ENCODE data around the gene CNN1.

DNA sequence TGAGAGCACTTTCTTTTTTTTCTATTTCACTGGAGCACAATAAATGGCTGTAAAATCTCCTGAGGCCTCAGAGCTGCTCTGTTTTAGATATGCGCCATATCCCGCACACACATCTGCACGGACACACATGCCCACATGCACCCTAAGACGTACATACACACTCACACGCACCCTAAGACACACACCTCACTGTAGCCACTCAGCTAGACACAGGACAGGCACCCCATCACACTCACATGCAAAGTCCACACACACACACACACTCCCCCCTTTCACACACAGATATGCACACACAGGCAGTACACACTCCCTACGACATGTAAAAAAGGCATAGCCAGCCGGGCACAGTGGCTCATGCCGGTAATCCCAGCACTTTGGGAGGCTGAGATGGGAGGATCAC lies 11.6 kb downstream of the CNN1 start:
- TF ChIP-seq POLR2A (IDR thresholded peaks at IDR 0.05; ENCODE audit: extremely low read depth, insufficient read length) (no peak), MYC (IDR thresholded peaks at IDR 0.05; ENCODE audit: low read depth, low read length) (no peak)
- TF ChIP-seq, protein P1, sequence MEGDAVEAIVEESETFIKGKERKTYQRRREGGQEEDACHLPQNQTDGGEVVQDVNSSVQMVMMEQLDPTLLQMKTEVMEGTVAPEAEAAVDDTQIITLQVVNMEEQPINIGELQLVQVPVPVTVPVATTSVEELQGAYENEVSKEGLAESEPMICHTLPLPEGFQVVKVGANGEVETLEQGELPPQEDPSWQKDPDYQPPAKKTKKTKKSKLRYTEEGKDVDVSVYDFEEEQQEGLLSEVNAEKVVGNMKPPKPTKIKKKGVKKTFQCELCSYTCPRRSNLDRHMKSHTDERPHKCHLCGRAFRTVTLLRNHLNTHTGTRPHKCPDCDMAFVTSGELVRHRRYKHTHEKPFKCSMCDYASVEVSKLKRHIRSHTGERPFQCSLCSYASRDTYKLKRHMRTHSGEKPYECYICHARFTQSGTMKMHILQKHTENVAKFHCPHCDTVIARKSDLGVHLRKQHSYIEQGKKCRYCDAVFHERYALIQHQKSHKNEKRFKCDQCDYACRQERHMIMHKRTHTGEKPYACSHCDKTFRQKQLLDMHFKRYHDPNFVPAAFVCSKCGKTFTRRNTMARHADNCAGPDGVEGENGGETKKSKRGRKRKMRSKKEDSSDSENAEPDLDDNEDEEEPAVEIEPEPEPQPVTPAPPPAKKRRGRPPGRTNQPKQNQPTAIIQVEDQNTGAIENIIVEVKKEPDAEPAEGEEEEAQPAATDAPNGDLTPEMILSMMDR (IDR thresholded peaks at IDR 0.05; ENCODE audit: low read depth, low read length), result no peak
- TF ChIP-seq, protein P2, sequence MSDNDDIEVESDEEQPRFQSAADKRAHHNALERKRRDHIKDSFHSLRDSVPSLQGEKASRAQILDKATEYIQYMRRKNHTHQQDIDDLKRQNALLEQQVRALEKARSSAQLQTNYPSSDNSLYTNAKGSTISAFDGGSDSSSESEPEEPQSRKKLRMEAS (IDR thresholded peaks at IDR 0.05; ENCODE audit: low read depth, low read length), result no peak

Data from NB4 (cell line).